Endothelial cell of umbilical vein (primary cell): ENCODE measurements around the gene BHMT.

Experiments
- EZH2 ChIP-seq: IDR thresholded peaks from 2 replicates; pipeline ENCODE4 v1.6.1; 2012; ENCODE audit warnings: borderline replicate concordance, low read depth, mild to moderate bottlenecking, moderate library complexity, low read length, inconsistent platforms; ENCODE audit not compliant: severe bottlenecking
- FOS ChIP-seq: IDR thresholded peaks from 2 replicates; pipeline ENCODE4 v1.6.1; 2011; ENCODE audit warnings: mild to moderate bottlenecking, low read length, moderate library complexity, borderline replicate concordance; ENCODE audit not compliant: insufficient read depth
- JUN ChIP-seq: IDR thresholded peaks from 2 replicates; pipeline ENCODE4 v1.6.1; 2011; ENCODE audit warnings: borderline replicate concordance, low read depth; ENCODE audit not compliant: insufficient read length, insufficient read depth
- MAX ChIP-seq: IDR thresholded peaks from 2 replicates; pipeline ENCODE4 v1.6.1; 2011; ENCODE audit not compliant: insufficient read depth, insufficient read length
- MYC ChIP-seq: IDR thresholded peaks from one replicate; pipeline ENCODE4 v1.6.1; 2011; ENCODE audit warnings: mild to moderate bottlenecking, low read depth, low read length
- POLR2A ChIP-seq: IDR thresholded peaks from 2 replicates; pipeline ENCODE4 v1.6.1; 2012; ENCODE audit warnings: low read depth, mild to moderate bottlenecking, control low read depth, low read length
- POLR2AphosphoS5 ChIP-seq: IDR thresholded peaks from 2 replicates; pipeline ENCODE4 v1.6.1; 2012; ENCODE audit warnings: low read depth, mild to moderate bottlenecking, control low read depth, low read length, moderate library complexity; ENCODE audit not compliant: insufficient read depth
- TF ChIP-seq, protein P1 (sequence below), 2 donors: IDR thresholded peaks; 1 replicate in 1 of 2; 2 replicates in 1 of 2; pipeline ENCODE4 v1.5.1; 2011; ENCODE audit warnings: low read length in 2 of 2, mild to moderate bottlenecking in 2 of 2, moderate library complexity in 2 of 2, control low read depth in 1 of 2, inconsistent platforms in 1 of 2, low read depth in 1 of 2; ENCODE audit not compliant: insufficient read depth in 1 of 2; ENCODE audit errors: extremely low read depth in 1 of 2

- TF ChIP-seq, protein P1, sequence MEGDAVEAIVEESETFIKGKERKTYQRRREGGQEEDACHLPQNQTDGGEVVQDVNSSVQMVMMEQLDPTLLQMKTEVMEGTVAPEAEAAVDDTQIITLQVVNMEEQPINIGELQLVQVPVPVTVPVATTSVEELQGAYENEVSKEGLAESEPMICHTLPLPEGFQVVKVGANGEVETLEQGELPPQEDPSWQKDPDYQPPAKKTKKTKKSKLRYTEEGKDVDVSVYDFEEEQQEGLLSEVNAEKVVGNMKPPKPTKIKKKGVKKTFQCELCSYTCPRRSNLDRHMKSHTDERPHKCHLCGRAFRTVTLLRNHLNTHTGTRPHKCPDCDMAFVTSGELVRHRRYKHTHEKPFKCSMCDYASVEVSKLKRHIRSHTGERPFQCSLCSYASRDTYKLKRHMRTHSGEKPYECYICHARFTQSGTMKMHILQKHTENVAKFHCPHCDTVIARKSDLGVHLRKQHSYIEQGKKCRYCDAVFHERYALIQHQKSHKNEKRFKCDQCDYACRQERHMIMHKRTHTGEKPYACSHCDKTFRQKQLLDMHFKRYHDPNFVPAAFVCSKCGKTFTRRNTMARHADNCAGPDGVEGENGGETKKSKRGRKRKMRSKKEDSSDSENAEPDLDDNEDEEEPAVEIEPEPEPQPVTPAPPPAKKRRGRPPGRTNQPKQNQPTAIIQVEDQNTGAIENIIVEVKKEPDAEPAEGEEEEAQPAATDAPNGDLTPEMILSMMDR (IDR thresholded peaks at IDR 0.05; ENCODE audit: extremely low read depth in 1 of 2, insufficient read depth in 1 of 2, low read depth in 1 of 2, low read length in 2 of 2) = no peak
- no peak for TF ChIP-seq POLR2AphosphoS5
- TF ChIP-seq POLR2A = no peak
- no peak for TF ChIP-seq EZH2
- TF ChIP-seq FOS = no peak
- no peak for TF ChIP-seq JUN
- no peak for TF ChIP-seq MYC
- TF ChIP-seq MAX = no peak
Measured at GRCh38 chr5:79105868-79106267, 5.7 kb upstream of the BHMT start.
